Right lobe of liver (tissue), 4 donors: Measurements from ENCODE around the gene COL16A1.

ENCODE experiments used
- POLR2A ChIP-seq: fragments of 450-650 bp; IDR thresholded peaks from one replicate; pipeline ENCODE4 v1.6.1; 2017; ENCODE audit warnings: antibody characterized with exemption, mild to moderate bottlenecking
- TF ChIP-seq, protein P1 (sequence below), 4 donors: fragments of 200-600 bp in 3 of 4; fragments of 450-650 bp in 1 of 4; IDR thresholded peaks; one replicate each; pipeline versions ENCODE4 v1.5.1 to v1.8.0; 2016 to 2022; ENCODE audit warnings: antibody characterized with exemption in 4 of 4, mild to moderate bottlenecking in 2 of 4
- donor health status: DM: no; HTN: no; CAD: no.
- donor health status: DM: no; HTN: no; CAD: no.
- donor health status: DM: no; HTN: yes; CAD: no.

- TF ChIP-seq, protein P1, sequence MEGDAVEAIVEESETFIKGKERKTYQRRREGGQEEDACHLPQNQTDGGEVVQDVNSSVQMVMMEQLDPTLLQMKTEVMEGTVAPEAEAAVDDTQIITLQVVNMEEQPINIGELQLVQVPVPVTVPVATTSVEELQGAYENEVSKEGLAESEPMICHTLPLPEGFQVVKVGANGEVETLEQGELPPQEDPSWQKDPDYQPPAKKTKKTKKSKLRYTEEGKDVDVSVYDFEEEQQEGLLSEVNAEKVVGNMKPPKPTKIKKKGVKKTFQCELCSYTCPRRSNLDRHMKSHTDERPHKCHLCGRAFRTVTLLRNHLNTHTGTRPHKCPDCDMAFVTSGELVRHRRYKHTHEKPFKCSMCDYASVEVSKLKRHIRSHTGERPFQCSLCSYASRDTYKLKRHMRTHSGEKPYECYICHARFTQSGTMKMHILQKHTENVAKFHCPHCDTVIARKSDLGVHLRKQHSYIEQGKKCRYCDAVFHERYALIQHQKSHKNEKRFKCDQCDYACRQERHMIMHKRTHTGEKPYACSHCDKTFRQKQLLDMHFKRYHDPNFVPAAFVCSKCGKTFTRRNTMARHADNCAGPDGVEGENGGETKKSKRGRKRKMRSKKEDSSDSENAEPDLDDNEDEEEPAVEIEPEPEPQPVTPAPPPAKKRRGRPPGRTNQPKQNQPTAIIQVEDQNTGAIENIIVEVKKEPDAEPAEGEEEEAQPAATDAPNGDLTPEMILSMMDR (IDR thresholded peaks at IDR 0.05), result no peak
- no peak for TF ChIP-seq POLR2A
These were observed 897 bp downstream of the COL16A1 start for GRCh38 chr1:31702836-31703404.
